Effector memory CD8-positive, alpha-beta T cell (primary cell): ENCODE data around the gene KCNQ1OT1.

Experiments used
- ATAC-seq: fragments of 150-1000 bp; cut with Tn5 transposase; replicated peaks from 2 replicates; pipeline ENCODE4 v1.10.0; 2021; ENCODE audit warnings: mild to moderate bottlenecking, moderate library complexity
- DNase-seq, 3 experiments: peaks; one replicate each; pipeline ENCODE4 v3.0.0; 2021
- H3K27ac Mint-ChIP-seq, 2 donors: one replicate each; pipeline ENCODE4 v1.8.0; 2022; ENCODE audit warnings: mild to moderate bottlenecking in 2 of 2, mixed read lengths in 2 of 2, moderate library complexity in 2 of 2
- H3K27me3 Mint-ChIP-seq, 2 donors: one replicate each; pipeline ENCODE4 v1.8.0; 2022; ENCODE audit warnings: mixed read lengths in 2 of 2
- H3K36me3 Mint-ChIP-seq: one replicate; pipeline ENCODE4 v1.8.0; 2022; ENCODE audit warnings: mild to moderate bottlenecking, moderate library complexity, mixed read lengths; ENCODE audit not compliant: insufficient read depth
- H3K4me1 Mint-ChIP-seq, 2 donors: one replicate each; pipeline ENCODE4 v1.8.0; 2022; ENCODE audit warnings: low read depth in 2 of 2, mixed read lengths in 2 of 2
- H3K4me3 Mint-ChIP-seq, 2 donors: one replicate each; pipeline ENCODE4 v1.8.0; 2022; ENCODE audit warnings: mild to moderate bottlenecking in 2 of 2, mixed read lengths in 2 of 2, moderate library complexity in 2 of 2
- H3K9me3 Mint-ChIP-seq, 2 donors: one replicate each; pipeline ENCODE4 v1.8.0; 2022; ENCODE audit warnings: mixed read lengths in 2 of 2

KCNQ1OT1 gene

DNA sequence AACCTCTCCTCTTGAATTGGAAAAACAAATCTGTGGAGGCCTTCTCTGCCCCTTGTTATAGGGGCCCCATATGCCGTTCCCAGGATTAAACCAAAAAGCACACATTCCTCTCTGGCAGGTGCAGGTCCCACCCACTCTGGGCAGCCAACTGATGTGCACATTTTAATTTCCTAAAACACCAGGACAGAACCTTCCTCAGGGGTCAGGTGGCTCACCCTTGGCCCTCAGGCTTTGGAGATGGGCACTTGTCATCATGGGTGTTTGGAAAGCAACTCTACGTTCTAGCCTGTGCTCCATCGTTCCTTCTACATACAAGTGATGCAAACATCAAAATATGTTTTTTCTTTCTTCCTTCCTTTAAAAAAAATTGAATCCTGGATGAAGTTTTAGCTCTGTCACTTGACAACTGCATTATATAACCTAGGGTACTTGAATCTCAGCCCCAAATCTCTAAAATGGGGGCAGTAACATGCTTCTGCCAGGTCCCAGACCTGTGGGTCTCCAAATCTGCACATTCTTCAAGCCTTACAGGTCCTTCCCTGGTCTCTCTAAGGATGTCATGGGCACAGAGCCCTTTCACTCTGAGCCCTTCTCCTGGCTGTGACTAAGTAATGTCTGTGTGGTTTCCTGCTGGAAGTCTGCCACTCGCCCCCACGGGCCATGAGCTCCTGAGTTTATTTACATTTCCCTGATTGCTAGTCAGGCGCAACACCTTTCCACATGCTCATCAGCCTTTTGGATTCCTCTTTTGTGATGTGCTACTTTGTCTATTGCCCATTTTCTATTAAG, 43.8 kb downstream of the KCNQ1OT1 start:
- peaks cover 13 to 21% of the 10 kb centered on the region in 2 donors for H3K27me3 Mint-ChIP-seq
- H3K4me1 Mint-ChIP-seq, result no peaks in the 10 kb centered on the region
- no peak for ATAC-seq
- DNase-seq, result no peak
- no peak overlapping the region for H3K4me3 Mint-ChIP-seq
- H3K9me3 Mint-ChIP-seq, result peaks cover 0 to 8% of the 10 kb centered on the region in 2 donors
- H3K36me3 Mint-ChIP-seq, result peaks cover 2% of the 10 kb centered on the region
- no peak overlapping the region for H3K27ac Mint-ChIP-seq

GRCh38 chr11:2655016-2655719, 44.6 kb downstream of the KCNQ1OT1 start:
- ATAC-seq (no peak), DNase-seq (no peak)
- Mint-ChIP-seq H3K27ac (no peak overlapping the region), H3K4me1 (no peaks in the 10 kb centered on the region), H3K27me3 (peaks cover 13 to 21% of the 10 kb centered on the region in 2 donors), H3K36me3 (no peaks in the 10 kb centered on the region), H3K9me3 (peaks cover 4 to 12% of the 10 kb centered on the region in 2 donors), H3K4me3 (no peak overlapping the region)

DNA sequence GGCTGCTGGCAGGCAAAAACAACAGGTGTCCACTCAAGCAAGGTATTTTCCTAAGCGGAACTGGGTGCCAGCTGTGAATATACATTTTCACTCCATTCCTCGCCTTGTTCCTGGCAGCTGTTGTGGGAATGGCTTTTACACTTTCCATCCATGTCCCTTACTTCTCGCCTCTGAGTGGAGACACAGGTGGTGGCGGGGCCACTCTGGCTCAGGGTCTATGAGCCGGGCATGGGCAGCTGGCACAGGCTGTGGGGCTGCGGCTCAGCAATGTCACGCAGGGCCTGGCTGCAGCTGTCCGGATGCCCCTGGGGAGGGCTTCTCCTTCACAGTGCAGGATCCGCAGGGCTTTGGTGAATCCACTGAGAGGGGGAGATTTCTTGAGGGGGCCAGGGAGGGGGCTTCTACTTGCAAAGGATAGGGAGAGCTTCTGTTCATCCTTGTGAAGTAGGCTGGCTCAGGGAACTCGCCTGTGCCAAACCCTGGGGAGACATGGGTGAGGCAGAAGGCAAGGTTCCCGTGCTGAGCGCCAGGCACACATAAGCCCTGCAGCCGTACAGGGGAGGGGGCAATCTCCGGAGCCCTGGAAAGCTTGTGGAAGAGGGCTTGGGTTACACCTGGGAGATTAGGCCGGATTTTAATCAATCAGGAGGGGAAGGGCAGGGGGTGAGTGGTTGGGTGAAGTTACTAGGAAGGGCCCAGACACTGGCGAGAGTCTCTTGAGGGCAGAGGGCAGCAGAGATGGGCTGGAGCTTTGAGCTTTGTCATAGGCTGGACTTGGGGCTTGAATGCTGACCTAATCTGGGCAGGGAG, 45.7 kb downstream of the KCNQ1OT1 start:
- H3K4me1 Mint-ChIP-seq, result no peaks in the 10 kb centered on the region
- ATAC-seq (no peak), DNase-seq (no peak)
- no peaks in the 10 kb centered on the region for H3K36me3 Mint-ChIP-seq
- H3K9me3 Mint-ChIP-seq, result peaks cover 12 to 20% of the 10 kb centered on the region in 2 donors
- peaks cover 20 to 21% of the 10 kb centered on the region in 2 donors for H3K27me3 Mint-ChIP-seq
- H3K4me3 Mint-ChIP-seq, result no peak overlapping the region
- no peak overlapping the region for H3K27ac Mint-ChIP-seq

DNA sequence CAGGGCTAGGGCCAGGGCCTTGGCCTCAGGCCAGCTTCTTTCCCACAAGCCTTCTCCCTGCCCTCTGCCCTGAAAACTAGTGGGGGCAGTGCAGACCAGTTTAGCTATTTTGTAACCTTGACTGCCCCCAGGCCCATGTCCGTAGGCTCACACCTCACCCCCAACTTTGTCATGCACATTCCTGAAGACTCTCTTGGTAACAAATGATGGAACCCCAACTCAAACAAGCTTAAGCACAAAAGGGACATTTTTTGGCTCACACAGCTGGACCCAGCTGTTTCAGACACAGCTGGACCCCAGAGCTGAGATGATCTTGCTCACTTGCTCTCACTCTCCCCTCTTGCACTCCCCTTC, 46.6 kb downstream of the KCNQ1OT1 start:
- no peak for ATAC-seq
- Mint-ChIP-seq H3K9me3 (peaks cover 12 to 25% of the 10 kb centered on the region in 2 donors), H3K27ac (no peak overlapping the region), H3K36me3 (no peaks in the 10 kb centered on the region), H3K4me3 (no peak overlapping the region), H3K4me1 (no peaks in the 10 kb centered on the region), H3K27me3 (peaks cover 21 to 23% of the 10 kb centered on the region in 2 donors)
- DNase-seq, result no peak

DNA sequence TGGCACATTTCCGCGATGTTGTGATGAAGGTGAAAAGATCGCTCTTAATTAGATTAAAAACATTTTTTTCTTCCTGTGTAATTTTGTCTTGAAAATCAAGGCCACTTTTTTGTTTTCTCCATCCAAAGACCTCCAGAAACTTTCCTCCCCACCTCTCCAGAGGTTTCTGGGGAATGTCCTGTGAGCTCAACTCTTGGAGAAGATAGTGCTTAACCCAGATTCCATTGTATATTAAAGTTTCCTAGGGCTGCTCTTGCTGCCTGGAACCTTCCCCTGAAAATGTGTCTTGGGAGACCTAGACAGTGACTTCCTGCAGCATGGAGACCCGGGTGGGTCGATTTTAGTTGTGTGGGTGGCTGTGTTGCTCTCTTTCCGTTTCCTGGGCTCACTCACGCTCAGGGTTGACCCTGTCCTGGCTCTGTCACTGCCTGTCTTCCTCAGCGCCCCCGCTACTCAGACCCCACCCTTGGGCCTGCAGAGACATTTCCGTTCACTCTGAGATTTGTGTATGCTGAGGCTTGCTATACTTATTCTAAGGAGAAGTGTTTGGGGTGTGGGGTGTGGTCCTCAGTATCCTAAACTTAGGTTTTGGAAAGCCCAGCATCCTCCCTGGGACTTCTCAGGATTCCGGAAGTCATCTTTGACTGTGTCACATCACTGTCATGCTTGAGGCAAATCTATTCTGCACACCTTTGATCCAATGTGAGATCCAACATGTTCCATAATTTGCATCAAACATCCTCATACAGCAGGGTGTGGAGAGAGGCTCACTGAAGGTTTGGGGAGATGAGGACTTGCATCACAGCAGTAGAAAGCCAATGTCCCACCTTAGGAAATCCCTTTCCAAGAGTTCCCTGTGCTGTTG, 47.2 kb downstream of the KCNQ1OT1 start:
- Mint-ChIP-seq H3K9me3 (peaks cover 12 to 25% of the 10 kb centered on the region in 2 donors), H3K4me3 (no peak overlapping the region)

GRCh38 chr11:2651826-2652271, 47.9 kb downstream of the KCNQ1OT1 start:
- Mint-ChIP-seq H3K27me3 (peaks cover 29% of the 10 kb centered on the region in 2 donors), H3K36me3 (no peaks in the 10 kb centered on the region), H3K4me3 (no peak overlapping the region), H3K4me1 (no peaks in the 10 kb centered on the region), H3K9me3 (peaks cover 15 to 31% of the 10 kb centered on the region in 2 donors), H3K27ac (no peak overlapping the region)
- DNase-seq (no peak), ATAC-seq (no peak)

More for the DNA sequence above, 47.2 kb downstream of the KCNQ1OT1 start:
- ATAC-seq (no peak), DNase-seq (no peak)
- no peak overlapping the region for H3K27ac Mint-ChIP-seq
- no peaks in the 10 kb centered on the region for H3K4me1 Mint-ChIP-seq
- peaks cover 21 to 23% of the 10 kb centered on the region in 2 donors for H3K27me3 Mint-ChIP-seq
- H3K36me3 Mint-ChIP-seq, result no peaks in the 10 kb centered on the region

DNA sequence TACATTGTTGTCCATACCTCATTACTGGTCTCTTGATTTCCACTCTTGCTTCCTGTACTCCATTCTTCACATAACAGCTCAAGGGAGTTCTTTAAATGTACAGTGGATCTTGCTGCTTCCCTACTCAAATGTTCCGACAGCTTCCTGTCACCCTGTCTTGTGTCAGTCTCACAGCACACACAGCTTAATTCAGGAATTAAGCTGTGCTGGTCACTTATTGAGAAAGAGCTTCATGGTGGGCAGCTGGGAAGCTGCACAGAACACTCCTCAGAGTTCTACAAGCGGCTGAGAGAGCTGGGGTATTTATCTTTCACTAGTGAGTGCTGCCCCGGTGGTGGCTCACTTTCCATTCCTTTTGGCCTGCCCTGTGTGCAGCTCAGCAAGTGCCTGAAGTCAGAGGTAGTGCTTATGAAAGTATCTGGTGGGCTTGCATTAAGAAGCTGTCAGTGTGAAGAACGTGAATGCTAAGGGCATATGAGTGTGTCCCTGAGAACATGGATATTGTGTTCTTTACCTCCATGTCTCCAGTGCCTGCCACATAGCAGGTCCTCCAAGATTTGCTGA, 48.7 kb downstream of the KCNQ1OT1 start:
- no peak overlapping the region for H3K4me3 Mint-ChIP-seq
- H3K4me1 Mint-ChIP-seq, result no peaks in the 10 kb centered on the region
- H3K9me3 Mint-ChIP-seq, result peaks cover 15 to 32% of the 10 kb centered on the region in 2 donors
- H3K36me3 Mint-ChIP-seq, result no peaks in the 10 kb centered on the region
- peaks cover 27 to 30% of the 10 kb centered on the region in 2 donors for H3K27me3 Mint-ChIP-seq
- H3K27ac Mint-ChIP-seq, result no peak overlapping the region
- ATAC-seq (no peak), DNase-seq (no peak)

DNA sequence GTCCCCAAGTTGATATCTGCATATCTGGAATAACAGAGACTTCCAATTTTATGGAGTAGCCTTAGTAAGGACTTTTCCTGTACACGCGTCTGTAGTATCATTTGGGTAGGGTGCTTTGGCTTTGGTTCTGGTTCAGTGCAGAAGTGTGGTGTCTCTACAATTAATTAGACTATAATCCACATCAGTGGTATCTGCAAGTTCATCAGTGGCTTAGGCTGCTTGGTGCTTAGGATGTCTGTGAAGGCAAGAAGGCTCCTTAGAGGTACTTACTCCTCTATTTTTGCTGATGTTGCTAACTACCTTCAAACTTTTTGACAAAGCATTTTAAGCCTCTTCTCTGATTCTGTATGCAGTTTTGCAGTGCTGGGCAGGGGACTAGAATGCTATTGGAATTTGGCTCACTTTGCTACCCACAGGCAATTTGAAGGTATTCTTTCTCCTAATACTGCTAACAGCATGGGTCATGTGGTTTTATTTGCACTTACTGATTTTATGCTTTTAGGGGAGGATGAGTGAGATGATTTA, 49.4 kb downstream of the KCNQ1OT1 start:
- Mint-ChIP-seq H3K27me3 (peaks cover 21 to 24% of the 10 kb centered on the region in 2 donors), H3K36me3 (no peaks in the 10 kb centered on the region), H3K9me3 (peaks cover 15 to 32% of the 10 kb centered on the region in 2 donors), H3K4me3 (no peak overlapping the region), H3K4me1 (no peaks in the 10 kb centered on the region), H3K27ac (no peak overlapping the region)
- no peak for ATAC-seq
- no peak for DNase-seq

GRCh38 chr11:2649848-2650247, 49.9 kb downstream of the KCNQ1OT1 start:
- Mint-ChIP-seq H3K27ac (no peak overlapping the region), H3K27me3 (peaks cover 21 to 24% of the 10 kb centered on the region in 2 donors), H3K36me3 (no peaks in the 10 kb centered on the region), H3K4me1 (no peaks in the 10 kb centered on the region), H3K9me3 (peaks cover 15 to 32% of the 10 kb centered on the region in 2 donors), H3K4me3 (no peak overlapping the region)
- DNase-seq, result no peak
- ATAC-seq, result no peak

DNA sequence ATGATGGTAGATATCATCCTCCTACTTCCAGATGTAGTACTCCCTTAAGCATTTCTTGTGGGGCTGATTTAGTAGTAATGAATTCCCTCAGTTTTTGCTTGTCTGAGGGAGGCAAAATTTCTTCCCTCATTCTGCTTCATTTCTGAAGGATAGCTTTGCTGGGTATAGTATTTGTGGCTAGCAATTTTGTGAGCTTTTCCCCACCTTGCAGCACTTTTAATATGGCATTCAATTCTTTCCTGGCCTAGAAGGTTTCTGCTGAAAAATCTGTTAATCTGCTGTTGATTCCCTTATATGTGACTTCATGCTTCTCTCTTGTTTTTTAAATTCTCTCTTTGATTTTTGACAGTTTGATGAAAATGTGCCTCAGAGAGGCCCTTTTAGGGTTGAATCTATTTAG, 50.4 kb downstream of the KCNQ1OT1 start:
- Mint-ChIP-seq H3K27me3 (peaks cover 21 to 24% of the 10 kb centered on the region in 2 donors), H3K4me3 (no peak overlapping the region), H3K36me3 (no peaks in the 10 kb centered on the region), H3K4me1 (no peaks in the 10 kb centered on the region), H3K9me3 (peaks cover 15 to 32% of the 10 kb centered on the region in 2 donors), H3K27ac (no peak overlapping the region)
- DNase-seq (no peak), ATAC-seq (no peak)

DNA sequence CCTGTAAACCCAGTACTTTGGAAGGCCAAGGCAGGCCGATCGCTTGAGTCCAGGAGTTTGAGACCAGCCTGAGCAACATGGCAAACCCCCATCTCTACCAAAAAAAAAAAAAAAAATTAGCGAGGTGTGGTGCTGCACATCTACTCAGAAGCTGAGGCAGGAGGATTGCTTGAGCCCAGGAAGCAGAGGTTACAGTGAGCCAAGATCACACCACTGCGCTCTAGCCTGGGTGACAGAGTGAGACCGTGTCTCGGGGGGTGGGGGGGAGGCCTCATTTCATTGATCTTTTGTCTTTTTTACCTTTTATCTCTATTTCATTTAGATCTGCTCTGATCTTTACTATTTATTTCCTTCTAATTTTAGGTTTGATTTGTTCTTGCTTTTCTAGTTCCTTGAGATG, 51.8 kb downstream of the KCNQ1OT1 start:
- DNase-seq (no peak), ATAC-seq (no peak)
- no peaks in the 10 kb centered on the region for H3K4me1 Mint-ChIP-seq
- no peaks in the 10 kb centered on the region for H3K36me3 Mint-ChIP-seq
- peaks cover 20 to 45% of the 10 kb centered on the region in 2 donors for H3K9me3 Mint-ChIP-seq
- H3K27me3 Mint-ChIP-seq, result peaks cover 28 to 33% of the 10 kb centered on the region in 2 donors
- no peak overlapping the region for H3K27ac Mint-ChIP-seq
- H3K4me3 Mint-ChIP-seq, result no peak overlapping the region

DNA sequence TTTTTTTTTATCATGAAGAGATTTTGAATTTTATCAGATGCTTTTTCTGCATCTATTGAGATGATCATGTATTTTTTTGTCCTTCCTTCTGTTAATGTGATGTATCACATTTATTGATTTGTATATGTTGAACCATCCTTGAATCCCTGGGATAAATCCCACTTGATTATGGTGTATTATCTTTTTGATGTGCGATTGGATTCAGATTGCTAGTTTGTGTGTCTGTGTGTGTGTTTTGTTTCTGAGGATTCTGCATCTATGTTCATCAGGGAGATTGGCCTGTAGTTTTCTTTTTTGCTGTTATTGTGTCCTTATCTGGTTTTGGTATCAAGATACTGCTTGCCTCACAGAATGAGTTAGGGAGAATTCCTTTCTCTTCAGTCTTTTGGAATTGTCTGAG, 52.6 kb downstream of the KCNQ1OT1 start:
- no peak overlapping the region for H3K4me3 Mint-ChIP-seq
- H3K4me1 Mint-ChIP-seq, result no peaks in the 10 kb centered on the region
- ATAC-seq (no peak), DNase-seq (no peak)
- no peak overlapping the region for H3K27ac Mint-ChIP-seq
- H3K9me3 Mint-ChIP-seq, result peaks cover 20 to 53% of the 10 kb centered on the region in 2 donors
- H3K36me3 Mint-ChIP-seq, result no peaks in the 10 kb centered on the region
- H3K27me3 Mint-ChIP-seq, result peaks cover 23 to 34% of the 10 kb centered on the region in 2 donors
